ENCODE results near the gene TBC1D9. TPM values are rescaled to one million over a fixed set of nuclear protein-coding genes. Genes with fewer than 3 reads are reported as not detected.

Gene TBC1D9
- total and polyA plus RNA-seq, 9 donors, result 13.2 to 28.8 (median 21.4) TPM

DNA sequence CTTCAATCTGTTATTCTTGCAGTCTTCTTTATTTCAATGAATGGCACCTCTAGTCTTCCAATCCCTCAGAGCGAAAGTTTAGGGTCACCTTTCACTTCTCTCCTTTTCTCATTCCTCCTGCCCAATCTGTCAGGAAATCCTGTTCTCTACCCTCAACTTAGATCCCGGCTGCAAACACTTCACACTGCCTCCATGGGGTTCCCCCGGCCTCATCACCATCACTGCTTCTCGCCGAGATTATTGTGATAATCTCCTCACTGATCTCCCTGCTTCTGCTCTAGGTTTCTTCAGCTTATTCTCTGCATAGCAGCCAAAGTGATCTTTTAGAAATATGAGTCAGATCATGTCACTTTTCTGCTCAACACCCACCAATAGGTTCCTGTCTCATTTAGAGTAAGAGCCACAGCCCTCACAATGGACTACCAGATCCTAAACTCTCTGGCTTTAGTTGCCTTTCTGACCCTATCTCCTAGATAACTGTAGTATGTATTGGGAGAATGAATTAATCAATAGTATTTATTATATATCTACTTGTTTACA lies 43.6 kb upstream of the TBC1D9 start:
- Histone ChIP-seq H3K27me3 (no peaks in the 10 kb centered on the region), H3K36me3 (no peaks in the 10 kb centered on the region), H3K4me3 (no peak overlapping the region), H3K4me1 (ENCODE audit: insufficient read depth) (no peaks in the 10 kb centered on the region), H3K27ac (no peak overlapping the region), H3K9me3 (no peaks in the 10 kb centered on the region)
- DNase-seq, result no peak
- TF ChIP-seq CTCF (IDR thresholded peaks at IDR 0.05), result no peak
- TF ChIP-seq EP300 (IDR thresholded peaks at IDR 0.05), result no peak
- TF ChIP-seq POLR2A (IDR thresholded peaks at IDR 0.05), result no peak
- intact Hi-C loops (cut with DNase I), result no loop called here
- WGBS, 3 donors, result 87 to 91% (median 89%) methylated on average over 5 of the region's 5 CpGs

DNA sequence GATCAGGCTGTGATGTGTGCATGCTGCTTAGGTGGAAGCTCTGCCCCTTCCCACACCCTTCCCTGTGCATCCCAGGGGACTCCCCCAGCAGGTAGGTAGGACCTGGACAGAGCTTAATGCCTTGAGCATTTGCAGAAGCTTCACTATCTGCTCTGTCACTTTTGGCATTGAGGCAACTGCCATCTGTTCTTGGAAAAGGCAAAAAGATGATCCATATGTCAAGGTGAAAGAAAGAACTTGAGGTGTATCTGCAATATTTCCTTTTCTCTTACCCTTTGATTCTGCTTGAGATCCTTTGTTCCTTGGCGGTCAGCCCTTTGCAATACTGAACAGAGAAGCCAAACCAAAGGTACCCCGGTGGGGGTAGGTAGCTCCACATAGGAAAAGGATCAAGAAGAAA lies 37.1 kb upstream of the TBC1D9 start:
- H3K4me1 ChIP-seq (ENCODE audit: insufficient read depth), result no peaks in the 10 kb centered on the region
- no peak overlapping the region for H3K4me3 ChIP-seq
- WGBS, 3 donors, result 72 to 82% (median 81%) methylated on average over 2 of the region's 2 CpGs
- no peak for DNase-seq
- no peak overlapping the region for H3K27ac ChIP-seq
- H3K9me3 ChIP-seq, result no peaks in the 10 kb centered on the region
- no peaks in the 10 kb centered on the region for H3K27me3 ChIP-seq
- H3K36me3 ChIP-seq, result no peaks in the 10 kb centered on the region
- intact Hi-C loops (cut with DNase I), result no loop called here
- TF ChIP-seq CTCF (IDR thresholded peaks at IDR 0.05), result no peak
- TF ChIP-seq POLR2A (IDR thresholded peaks at IDR 0.05), result no peak
- no peak for TF ChIP-seq EP300 (IDR thresholded peaks at IDR 0.05)

DNA sequence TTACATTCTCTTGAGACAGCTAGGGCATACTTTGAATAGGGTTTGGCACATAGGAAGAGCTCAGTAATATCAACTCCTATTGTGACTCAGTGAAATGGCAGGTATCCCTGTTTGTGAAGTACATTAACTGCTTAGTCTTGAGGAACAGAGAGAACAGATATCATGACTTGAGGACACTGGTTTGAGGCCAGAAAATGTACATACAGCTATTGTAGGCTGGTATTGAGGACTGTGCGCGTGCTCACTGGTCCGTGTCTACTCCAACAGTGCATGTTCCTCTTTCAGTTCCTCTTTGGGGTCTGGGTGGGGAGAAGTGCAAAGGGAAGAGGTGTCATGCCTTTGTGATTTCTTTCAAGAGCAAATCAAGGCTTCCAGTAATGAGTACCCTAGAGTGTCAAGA lies 34.6 kb upstream of the TBC1D9 start:
- H3K4me3 ChIP-seq, result no peak overlapping the region
- no peaks in the 10 kb centered on the region for H3K9me3 ChIP-seq
- DNase-seq, result no peak
- TF ChIP-seq POLR2A (IDR thresholded peaks at IDR 0.05), result no peak
- TF ChIP-seq CTCF (IDR thresholded peaks at IDR 0.05), result no peak
- no peak for TF ChIP-seq EP300 (IDR thresholded peaks at IDR 0.05)
- H3K4me1 ChIP-seq (ENCODE audit: insufficient read depth), result no peaks in the 10 kb centered on the region
- H3K36me3 ChIP-seq, result no peaks in the 10 kb centered on the region
- WGBS, 3 donors, result 94 to 100% (median 97%) methylated on average over 3 of the region's 3 CpGs
- intact Hi-C loops (cut with DNase I), result no loop called here
- H3K27me3 ChIP-seq, result no peaks in the 10 kb centered on the region
- no peak overlapping the region for H3K27ac ChIP-seq

GRCh38 chr4:140790171-140790570 lies 34.0 kb upstream of the TBC1D9 start:
- Histone ChIP-seq H3K4me3 (no peak overlapping the region), H3K36me3 (no peaks in the 10 kb centered on the region), H3K27me3 (no peaks in the 10 kb centered on the region), H3K9me3 (no peaks in the 10 kb centered on the region), H3K4me1 (ENCODE audit: insufficient read depth) (no peaks in the 10 kb centered on the region), H3K27ac (no peak overlapping the region)
- WGBS, 3 donors, result 48 to 65% (median 64%) methylated on average over 4 of the region's 4 CpGs
- no peak for DNase-seq
- no peak for TF ChIP-seq EP300 (IDR thresholded peaks at IDR 0.05)
- no peak for TF ChIP-seq CTCF (IDR thresholded peaks at IDR 0.05)
- TF ChIP-seq POLR2A (IDR thresholded peaks at IDR 0.05), result no peak
- intact Hi-C loops (cut with DNase I), result no loop called here
